A673 (cell line): ENCODE data around the gene SRRM3. TPM values are rescaled to one million over a fixed set of nuclear protein-coding genes. Genes with fewer than 3 reads are reported as not detected.
"Not testable (repeated sequence)": the region's sequence is repeated elsewhere in the genome, so short reads cannot be mapped to it uniquely, and the experiment has no call there.

Experiments
- BruUV-seq: library from RNA; stranded (reverse); fragments of 400-500 nt; replicated peaks from 2 replicates; lab custom pipeline; 2021; lab: Mats Ljungman, UMichigan
- CTCF ChIA-PET: fragments of 300-600 bp; sonication (Branson Sonifier 250); formaldehyde crosslinking; loops from one replicate; lab custom pipeline; 2022; ENCODE audit warnings: antibody characterized with exemption; lab: Charles Lee
- POLR2A ChIA-PET: fragments of 300-600 bp; sonication (Branson Sonifier 250); formaldehyde crosslinking; loops from one replicate; lab custom pipeline; 2022; ENCODE audit warnings: antibody characterized with exemption; ENCODE audit not compliant: low non-redundant PET; lab: Charles Lee
- DNase-seq: peaks from one replicate; pipeline ENCODE4 v3.0.0-alpha.2; 2015; ENCODE audit warnings: low spot score
- H3K27ac ChIP-seq: fragments of 200-600 bp; sonication (generic); 2 replicates; pipeline ENCODE4 v1.5.1; 2016; ENCODE audit warnings: mixed run types, low read depth, mild to moderate bottlenecking, mixed read lengths, antibody characterized with exemption, low read length; ENCODE audit not compliant: poor library complexity, severe bottlenecking
- H3K27me3 ChIP-seq: fragments of 200-600 bp; sonication (generic); replicated peaks from 2 replicates; pipeline ENCODE4 v1.6.1; 2017; ENCODE audit warnings: mixed run types, low read depth, mild to moderate bottlenecking, mixed read lengths, antibody characterized with exemption, low read length; ENCODE audit not compliant: insufficient read depth, poor library complexity
- H3K36me3 ChIP-seq: fragments of 200-600 bp; sonication (generic); 2 replicates; pipeline ENCODE4 v1.6.1; 2016; ENCODE audit warnings: mixed run types, mild to moderate bottlenecking, mixed read lengths, antibody characterized with exemption, low read length; ENCODE audit not compliant: insufficient read depth, poor library complexity, severe bottlenecking
- H3K4me1 ChIP-seq: fragments of 200-600 bp; sonication (generic); 2 replicates; pipeline ENCODE4 v1.6.1; 2017; ENCODE audit warnings: mixed run types, mild to moderate bottlenecking, mixed read lengths, antibody characterized with exemption, low read length; ENCODE audit not compliant: insufficient read depth, poor library complexity, severe bottlenecking
- H3K4me3 ChIP-seq: fragments of 200-600 bp; sonication (generic); 2 replicates; pipeline ENCODE4 v1.5.1; 2016; ENCODE audit warnings: low read depth, mixed run types, mild to moderate bottlenecking, mixed read lengths, low read length; ENCODE audit not compliant: poor library complexity, severe bottlenecking
- H3K9me3 ChIP-seq: fragments of 200-600 bp; sonication (generic); 2 replicates; pipeline ENCODE4 v1.6.1; 2016; ENCODE audit warnings: mixed run types, low read depth, mild to moderate bottlenecking, mixed read lengths, antibody characterized with exemption, low read length; ENCODE audit not compliant: poor library complexity, severe bottlenecking
- EZH2 ChIP-seq: fragments of 200-600 bp; sonication (generic); IDR thresholded peaks from 2 replicates; pipeline ENCODE4 v1.6.1; 2017; ENCODE audit warnings: borderline replicate concordance, low read depth, mild to moderate bottlenecking, mixed read lengths, antibody characterized with exemption, low read length; ENCODE audit not compliant: poor library complexity, severe bottlenecking
- intact Hi-C: fragments of 100-400 bp; cut with micrococcal nuclease; formaldehyde crosslinking; loops from one replicate; pipeline ENCODE4 v1.10.0; 2022; ENCODE audit not compliant: unreplicated experiment
- total RNA-seq: library from RNA; stranded (reverse); gene quantifications from 2 replicates; pipeline ENCODE4 v1.2.3, GENCODE V29; 2021
- TF ChIP-seq, protein P1 (sequence below): fragments of 300-800, 200-600 bp; sonication (generic); conservative IDR thresholded peaks from 2 replicates; pipeline ENCODE4 v1.5.1; 2017; ENCODE audit warnings: low read depth, mild to moderate bottlenecking, antibody characterized with exemption, low read length, moderate library complexity, mixed read lengths

Gene SRRM3
- total RNA-seq, 1 experiment from 2014 or later: 1.8 TPM

- POLR2A ChIA-PET: no interaction called here
- Histone ChIP-seq H3K4me1 (peaks cover 5% of the 10 kb centered on the region), H3K9me3 (no peaks in the 10 kb centered on the region), H3K27me3 (no peaks in the 10 kb centered on the region), H3K36me3 (peaks cover 39% of the 10 kb centered on the region), H3K4me3 (no peak overlapping the region), H3K27ac (no peak overlapping the region)
- TF ChIP-seq, protein P1, sequence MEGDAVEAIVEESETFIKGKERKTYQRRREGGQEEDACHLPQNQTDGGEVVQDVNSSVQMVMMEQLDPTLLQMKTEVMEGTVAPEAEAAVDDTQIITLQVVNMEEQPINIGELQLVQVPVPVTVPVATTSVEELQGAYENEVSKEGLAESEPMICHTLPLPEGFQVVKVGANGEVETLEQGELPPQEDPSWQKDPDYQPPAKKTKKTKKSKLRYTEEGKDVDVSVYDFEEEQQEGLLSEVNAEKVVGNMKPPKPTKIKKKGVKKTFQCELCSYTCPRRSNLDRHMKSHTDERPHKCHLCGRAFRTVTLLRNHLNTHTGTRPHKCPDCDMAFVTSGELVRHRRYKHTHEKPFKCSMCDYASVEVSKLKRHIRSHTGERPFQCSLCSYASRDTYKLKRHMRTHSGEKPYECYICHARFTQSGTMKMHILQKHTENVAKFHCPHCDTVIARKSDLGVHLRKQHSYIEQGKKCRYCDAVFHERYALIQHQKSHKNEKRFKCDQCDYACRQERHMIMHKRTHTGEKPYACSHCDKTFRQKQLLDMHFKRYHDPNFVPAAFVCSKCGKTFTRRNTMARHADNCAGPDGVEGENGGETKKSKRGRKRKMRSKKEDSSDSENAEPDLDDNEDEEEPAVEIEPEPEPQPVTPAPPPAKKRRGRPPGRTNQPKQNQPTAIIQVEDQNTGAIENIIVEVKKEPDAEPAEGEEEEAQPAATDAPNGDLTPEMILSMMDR: no peak
- TF ChIP-seq EZH2: no peak
- no peak for DNase-seq
- CTCF ChIA-PET: no interaction called here
- BruUV-seq: no TSS peak
- intact Hi-C loops: no loop called here
These were observed 130.4 kb downstream of the SRRM3 start for GRCh38 chr7:76332078-76332477.

- Histone ChIP-seq H3K27ac (no peak overlapping the region), H3K4me1 (peaks cover 10% of the 10 kb centered on the region), H3K27me3 (no peaks in the 10 kb centered on the region), H3K36me3 (peaks cover 30% of the 10 kb centered on the region), H3K9me3 (no peaks in the 10 kb centered on the region), H3K4me3 (no peak overlapping the region)
- no TSS peak for BruUV-seq
- TF ChIP-seq, protein P1: no peak
- no peak for TF ChIP-seq EZH2
- intact Hi-C loops: no loop called here
- POLR2A ChIA-PET: no interaction called here
- CTCF ChIA-PET: no interaction called here
- DNase-seq: no peak
These were observed 131.9 kb downstream of the SRRM3 start for GRCh38 chr7:76333511-76334101.

GRCh38 chr7:76334320-76334967, 132.7 kb downstream of the SRRM3 start:
- BruUV-seq: no TSS peak
- no peak overlapping the region for H3K27ac ChIP-seq
- peaks cover 10% of the 10 kb centered on the region for H3K4me1 ChIP-seq
- no peaks in the 10 kb centered on the region for H3K27me3 ChIP-seq
- H3K9me3 ChIP-seq: no peaks in the 10 kb centered on the region
- intact Hi-C loops: no loop called here
- no peak for DNase-seq
- POLR2A ChIA-PET: no interaction called here
- TF ChIP-seq, protein P1: no peak
- no peak for TF ChIP-seq EZH2
- CTCF ChIA-PET: no interaction called here
- no peak overlapping the region for H3K4me3 ChIP-seq
- peaks cover 26% of the 10 kb centered on the region for H3K36me3 ChIP-seq

- H3K9me3 ChIP-seq, H3K27ac ChIP-seq, CTCF ChIA-PET, intact Hi-C loops, BruUV-seq, H3K27me3 ChIP-seq, DNase-seq, POLR2A ChIA-PET, H3K4me3 ChIP-seq: not testable (repeated sequence)
- Histone ChIP-seq H3K4me1 (peaks cover 12% of the 10 kb centered on the region), H3K36me3 (peaks cover 16% of the 10 kb centered on the region)
These were observed 133.7 kb downstream of the SRRM3 start for GRCh38 chr7:76335417-76335816.
